Measurements from ENCODE around the gene CCDC89. TPM values are rescaled to one million over a fixed set of nuclear protein-coding genes. Genes with fewer than 3 reads are reported as not detected.

Gene CCDC89
- total and polyA plus RNA-seq, 7 donors = 0.46 to 3.0 (median 1.3) TPM; not detected in 1

DNA sequence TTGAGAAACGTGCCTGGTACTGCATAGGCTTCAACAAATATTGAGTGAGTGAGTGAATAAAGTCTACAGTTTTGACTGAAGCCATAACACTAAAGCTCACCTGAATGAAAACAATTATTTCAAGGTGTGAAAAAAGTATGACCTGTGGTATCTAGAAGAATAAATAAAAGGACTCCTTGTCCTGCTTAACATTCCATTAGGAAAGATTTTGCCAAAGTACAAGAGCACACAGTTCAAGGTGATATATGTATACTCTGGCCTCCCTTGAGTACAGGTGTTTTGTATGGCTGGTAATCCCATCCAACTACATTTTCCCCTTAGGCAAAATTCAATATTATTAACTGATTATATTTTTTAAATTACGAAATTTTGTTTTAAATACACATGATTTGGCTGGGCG, 19.3 kb downstream of the CCDC89 start:
- H3K9me3 ChIP-seq = no peaks in the 10 kb centered on the region
- TF ChIP-seq EP300 (IDR thresholded peaks at IDR 0.05) (no peak), POLR2A (IDR thresholded peaks at IDR 0.05) (no peak), POLR2AphosphoS5 (IDR thresholded peaks at IDR 0.05) (no peak), CTCF (IDR thresholded peaks at IDR 0.05) (no peak)
- H3K4me3 ChIP-seq = no peak overlapping the region
- DNase-seq = no peak
- no peak overlapping the region for H3K27ac ChIP-seq
- peaks cover 0 to 7% (median 0%) of the 10 kb centered on the region in 4 donors for H3K36me3 ChIP-seq
- H3K4me1 ChIP-seq = peaks cover 0 to 21% (median 16%) of the 10 kb centered on the region in 4 donors
- 92 to 94% methylated on average over 3 of the region's 3 CpGs for WGBS, 2 donors
- intact Hi-C loops (cut with DNase I) = loop anchor here (10.0 kb wide), 2 partner anchors 72 to 578 kb away; partner anchors contain the start of gene EED
- H3K27me3 ChIP-seq = no peaks in the 10 kb centered on the region

DNA sequence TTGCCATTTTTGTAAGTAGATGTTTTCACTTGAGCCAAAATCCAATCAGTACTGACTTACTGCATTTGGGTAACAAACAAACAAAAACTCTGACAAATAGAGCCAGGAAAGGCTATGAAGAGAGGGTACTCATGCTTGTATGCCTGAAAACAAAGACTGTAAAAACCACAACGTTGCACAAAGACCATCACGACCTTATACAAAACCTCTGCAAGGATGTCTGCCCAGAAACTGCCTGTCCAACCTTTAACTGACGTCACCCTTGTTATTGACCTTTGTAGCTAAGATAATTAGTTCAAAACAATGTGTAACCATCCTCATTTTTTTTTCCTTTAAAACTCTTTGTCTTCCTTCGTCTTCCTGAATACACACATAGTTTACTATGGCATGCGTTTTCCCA, 20.3 kb downstream of the CCDC89 start:
- H3K4me1 ChIP-seq = peaks cover 0 to 30% (median 26%) of the 10 kb centered on the region in 4 donors
- no peak for DNase-seq
- no peak for TF ChIP-seq POLR2A (IDR thresholded peaks at IDR 0.05)
- no peak for TF ChIP-seq POLR2AphosphoS5 (IDR thresholded peaks at IDR 0.05)
- TF ChIP-seq EP300 (IDR thresholded peaks at IDR 0.05) = no peak
- TF ChIP-seq CTCF (IDR thresholded peaks at IDR 0.05) = no peak
- no peaks in the 10 kb centered on the region for H3K9me3 ChIP-seq
- WGBS, 2 donors = 14 to 58% methylated on average over 5 of the region's 5 CpGs
- H3K4me3 ChIP-seq = no peak overlapping the region
- H3K27me3 ChIP-seq = no peaks in the 10 kb centered on the region
- intact Hi-C loops (cut with DNase I) = loop anchor here (2.0 to 10.0 kb wide), 3 partner anchors 21 to 579 kb away; partner anchors contain the start of genes CCDC89 and EED
- H3K27ac ChIP-seq = peak overlapping the region; percentile 96 to 99 (median 98)
- peaks cover 0 to 11% (median 0%) of the 10 kb centered on the region in 4 donors for H3K36me3 ChIP-seq

- 0 to 1% methylated on average over 67 of the region's 67 CpGs for WGBS, 2 donors
- Histone ChIP-seq H3K4me1 (peaks cover 0 to 39% (median 35%) of the 10 kb centered on the region in 4 donors), H3K27ac (peak within 1 kb of the TSS; percentile 96 to 99 (median 98)), H3K9me3 (no peaks in the 10 kb centered on the region), H3K36me3 (peaks cover 0 to 18% (median 0%) of the 10 kb centered on the region in 4 donors), H3K27me3 (no peaks in the 10 kb centered on the region), H3K4me3 (peak within 1 kb of the TSS; percentile 81 to 94 (median 90))
- DNase-seq = peak; percentile 97
- TF ChIP-seq EP300 (IDR thresholded peaks at IDR 0.05) (no peak), CTCF (IDR thresholded peaks at IDR 0.05) (no peak), POLR2A (IDR thresholded peaks at IDR 0.05) (peak; percentile 97), POLR2AphosphoS5 (IDR thresholded peaks at IDR 0.05) (peak; percentile 98 to 99 (median 99))
- intact Hi-C loops (cut with DNase I) = loop anchor here (1.0 to 10.0 kb wide), 4 partner anchors 22 to 580 kb away; partner anchors contain the start of genes CCDC89, EED and TMEM126B
These were observed 21.1 kb downstream of the CCDC89 start, which contains the start of gene CREBZF for GRCh38 chr11:85664615-85665481. TSS of gene CREBZF (minus strand) at chr11:85665129. CDS start at chr11:85664875, 254 bp downstream.

GRCh38 chr11:85663753-85664614, 22.0 kb downstream of the CCDC89 start:
- peak; percentile 87 for DNase-seq
- intact Hi-C loops (cut with DNase I) = loop anchor here (1.0 to 10.0 kb wide), 5 partner anchors 15 to 581 kb away; partner anchors contain the start of genes CCDC89, EED and TMEM126B
- Histone ChIP-seq H3K27ac (peak overlapping the region; percentile 96 to 99 (median 98)), H3K4me3 (peak overlapping the region; percentile 81 to 94 (median 90)), H3K36me3 (peaks cover 0 to 27% (median 0%) of the 10 kb centered on the region in 4 donors), H3K9me3 (no peaks in the 10 kb centered on the region), H3K27me3 (no peaks in the 10 kb centered on the region), H3K4me1 (peaks cover 0 to 47% (median 43%) of the 10 kb centered on the region in 4 donors)
- TF ChIP-seq CTCF (IDR thresholded peaks at IDR 0.05) = peak; percentile 17 to 52 (median 50)
- TF ChIP-seq POLR2A (IDR thresholded peaks at IDR 0.05) = no peak
- no peak for TF ChIP-seq EP300 (IDR thresholded peaks at IDR 0.05)
- TF ChIP-seq POLR2AphosphoS5 (IDR thresholded peaks at IDR 0.05) = peak in 2 of 4 donors; percentile 34
- WGBS, 2 donors = 0% methylated on average over 73 of the region's 73 CpGs

Measured in sigmoid colon (tissue), 7 donors.